ENCODE results near the gene NINL. TPM values are rescaled to one million over a fixed set of nuclear protein-coding genes. Genes with fewer than 3 reads are reported as not detected.

Gene NINL
- polyA plus RNA-seq, 1 donor (not counting 4 experiments of a cell fraction or from before 2014, with no cell fraction given), result 0.79 TPM

DNA sequence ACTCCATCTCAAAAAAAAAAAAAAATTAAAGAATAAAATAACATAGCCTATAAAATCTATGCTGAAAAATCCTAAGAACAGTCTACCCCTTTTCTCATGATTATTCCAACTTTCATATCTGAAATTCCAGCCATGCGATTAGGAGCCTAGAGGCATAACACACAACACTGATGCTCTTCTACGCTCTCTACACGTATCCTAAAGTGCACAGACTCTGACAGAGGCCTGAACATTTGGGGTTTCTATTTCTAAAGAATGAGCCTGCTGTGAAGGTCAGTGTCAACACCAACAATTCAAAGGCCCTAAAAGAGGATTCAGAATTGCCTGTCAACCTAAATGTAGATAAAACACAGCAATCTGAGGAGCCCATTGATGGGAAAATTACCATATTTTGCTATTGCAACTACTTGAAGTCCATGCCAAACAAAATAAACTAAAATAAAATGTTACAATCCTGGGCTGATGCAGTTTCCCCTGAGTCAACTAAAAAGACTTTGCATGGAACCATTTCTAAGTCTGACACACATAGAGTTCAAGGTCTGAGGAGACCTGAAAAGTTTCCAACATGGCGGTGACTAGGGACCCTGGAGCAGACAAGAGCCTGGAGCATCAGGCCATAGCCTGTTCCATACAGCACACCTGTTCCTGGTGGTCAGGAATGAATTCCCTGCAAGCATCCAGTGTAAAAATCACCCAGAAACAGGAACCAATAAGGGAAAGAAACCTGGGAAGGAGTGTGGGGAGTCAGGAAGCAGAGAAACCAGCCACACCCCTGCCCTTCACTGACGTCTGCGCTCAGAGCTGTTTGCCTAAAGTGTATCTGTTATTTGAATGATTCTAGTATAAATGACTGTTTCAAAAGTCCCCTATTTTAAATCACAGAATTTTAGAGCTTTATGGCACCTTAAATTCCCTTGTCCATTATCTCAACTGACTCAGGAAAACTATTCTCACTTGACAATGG is 11.8 kb downstream of the NINL start:
- TF ChIP-seq EZH2 (IDR thresholded peaks at IDR 0.05; ENCODE audit: low read length), result no peak
- TF ChIP-seq, protein P1, sequence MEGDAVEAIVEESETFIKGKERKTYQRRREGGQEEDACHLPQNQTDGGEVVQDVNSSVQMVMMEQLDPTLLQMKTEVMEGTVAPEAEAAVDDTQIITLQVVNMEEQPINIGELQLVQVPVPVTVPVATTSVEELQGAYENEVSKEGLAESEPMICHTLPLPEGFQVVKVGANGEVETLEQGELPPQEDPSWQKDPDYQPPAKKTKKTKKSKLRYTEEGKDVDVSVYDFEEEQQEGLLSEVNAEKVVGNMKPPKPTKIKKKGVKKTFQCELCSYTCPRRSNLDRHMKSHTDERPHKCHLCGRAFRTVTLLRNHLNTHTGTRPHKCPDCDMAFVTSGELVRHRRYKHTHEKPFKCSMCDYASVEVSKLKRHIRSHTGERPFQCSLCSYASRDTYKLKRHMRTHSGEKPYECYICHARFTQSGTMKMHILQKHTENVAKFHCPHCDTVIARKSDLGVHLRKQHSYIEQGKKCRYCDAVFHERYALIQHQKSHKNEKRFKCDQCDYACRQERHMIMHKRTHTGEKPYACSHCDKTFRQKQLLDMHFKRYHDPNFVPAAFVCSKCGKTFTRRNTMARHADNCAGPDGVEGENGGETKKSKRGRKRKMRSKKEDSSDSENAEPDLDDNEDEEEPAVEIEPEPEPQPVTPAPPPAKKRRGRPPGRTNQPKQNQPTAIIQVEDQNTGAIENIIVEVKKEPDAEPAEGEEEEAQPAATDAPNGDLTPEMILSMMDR (optimal IDR thresholded peaks at IDR 0.05 in 1 of 3, IDR thresholded peaks at IDR 0.05 in 1 of 3, conservative IDR thresholded peaks at IDR 0.05 in 1 of 3; ENCODE audit: extremely low read depth in 1 of 3, insufficient read depth in 2 of 3, low read length in 3 of 3), result no peak
- H3K9me1 ChIP-seq (ENCODE audit: control insufficient read depth, extremely low read depth, insufficient read depth, low read length), result no peaks in the 10 kb centered on the region
- no peak overlapping the region for H2AFZ ChIP-seq (ENCODE audit: control insufficient read depth, low read length)
- H3K4me3 ChIP-seq (ENCODE audit: control insufficient read depth in 2 of 3, extremely low read depth in 1 of 3, insufficient read depth in 2 of 3, low read depth in 1 of 3, low read length in 3 of 3), result no peak overlapping the region
- no peak overlapping the region for H3K27ac ChIP-seq (ENCODE audit: control insufficient read depth, insufficient read depth, low read length)
- no peaks in the 10 kb centered on the region for H3K36me3 ChIP-seq (ENCODE audit: control insufficient read depth in 2 of 2, extremely low read depth in 1 of 2, insufficient read depth in 2 of 2, low read length in 2 of 2)
- no peak overlapping the region for H3K9ac ChIP-seq (ENCODE audit: control insufficient read depth, extremely low read depth, insufficient read depth, low read length)
- no peaks in the 10 kb centered on the region for H4K20me1 ChIP-seq (ENCODE audit: control insufficient read depth, extremely low read depth, insufficient read depth, low read length)
- FAIRE-seq, result no peak
- dilution Hi-C loops (cut with MboI; ENCODE audit: extremely low pct_ligation_motif_present, low sequenced_read_pairs), result no loop called here
- H3K79me2 ChIP-seq (ENCODE audit: control insufficient read depth, insufficient read depth, low read length), result no peaks in the 10 kb centered on the region
- no peak for DNase-seq (ENCODE audit: low read depth, low spot score)
- no peaks in the 10 kb centered on the region for H3K4me1 ChIP-seq (ENCODE audit: control insufficient read depth, extremely low read depth, insufficient read depth, low read length)
- H3K4me2 ChIP-seq (ENCODE audit: control insufficient read depth, extremely low read depth, insufficient read depth, low read depth, low read length), result no peak overlapping the region
- H3K27me3 ChIP-seq (ENCODE audit: control insufficient read depth, extremely low read depth, insufficient read depth, low read length), result no peaks in the 10 kb centered on the region
- no peaks in the 10 kb centered on the region for H3K9me3 ChIP-seq (ENCODE audit: control insufficient read depth, low read depth, low read length)

DNA sequence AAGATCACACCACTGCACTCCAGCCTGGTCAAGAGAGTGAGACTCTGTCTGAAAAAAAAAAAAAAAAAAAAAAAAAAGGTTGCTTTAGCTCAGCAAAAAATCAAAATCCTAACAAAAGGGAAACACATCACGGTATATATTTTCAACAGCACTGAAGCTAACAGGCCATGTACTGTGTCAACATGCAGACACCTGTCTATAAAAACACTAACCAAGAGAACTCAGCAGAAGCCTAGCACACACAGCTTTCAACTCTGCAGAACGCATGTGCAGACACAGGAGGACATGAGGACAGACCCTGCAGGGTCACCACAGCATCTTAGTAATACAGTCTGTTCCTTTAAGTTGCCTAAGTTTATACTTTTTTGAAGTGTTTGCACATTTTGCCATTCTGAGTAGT is 13.5 kb downstream of the NINL start:
- no peak overlapping the region for H3K27ac ChIP-seq (ENCODE audit: control insufficient read depth, insufficient read depth, low read length)
- H3K9ac ChIP-seq (ENCODE audit: control insufficient read depth, extremely low read depth, insufficient read depth, low read length), result no peak overlapping the region
- H2AFZ ChIP-seq (ENCODE audit: control insufficient read depth, low read length), result no peak overlapping the region
- no peaks in the 10 kb centered on the region for H3K4me1 ChIP-seq (ENCODE audit: control insufficient read depth, extremely low read depth, insufficient read depth, low read length)
- DNase-seq (ENCODE audit: low read depth, low spot score) (no peak), FAIRE-seq (no peak)
- no peaks in the 10 kb centered on the region for H3K27me3 ChIP-seq (ENCODE audit: control insufficient read depth, extremely low read depth, insufficient read depth, low read length)
- no peaks in the 10 kb centered on the region for H3K9me3 ChIP-seq (ENCODE audit: control insufficient read depth, low read depth, low read length)
- no peak overlapping the region for H3K4me2 ChIP-seq (ENCODE audit: control insufficient read depth, extremely low read depth, insufficient read depth, low read depth, low read length)
- no peaks in the 10 kb centered on the region for H3K79me2 ChIP-seq (ENCODE audit: control insufficient read depth, insufficient read depth, low read length)
- H4K20me1 ChIP-seq (ENCODE audit: control insufficient read depth, extremely low read depth, insufficient read depth, low read length), result no peaks in the 10 kb centered on the region
- H3K9me1 ChIP-seq (ENCODE audit: control insufficient read depth, extremely low read depth, insufficient read depth, low read length), result no peaks in the 10 kb centered on the region
- dilution Hi-C loops (cut with MboI; ENCODE audit: extremely low pct_ligation_motif_present, low sequenced_read_pairs), result no loop called here
- TF ChIP-seq, protein P1 (optimal IDR thresholded peaks at IDR 0.05 in 1 of 3, IDR thresholded peaks at IDR 0.05 in 1 of 3, conservative IDR thresholded peaks at IDR 0.05 in 1 of 3; ENCODE audit: extremely low read depth in 1 of 3, insufficient read depth in 2 of 3, low read length in 3 of 3), result no peak
- TF ChIP-seq EZH2 (IDR thresholded peaks at IDR 0.05; ENCODE audit: low read length), result no peak
- H3K4me3 ChIP-seq (ENCODE audit: control insufficient read depth in 2 of 3, extremely low read depth in 1 of 3, insufficient read depth in 2 of 3, low read depth in 1 of 3, low read length in 3 of 3), result no peak overlapping the region
- no peaks in the 10 kb centered on the region for H3K36me3 ChIP-seq (ENCODE audit: control insufficient read depth in 2 of 2, extremely low read depth in 1 of 2, insufficient read depth in 2 of 2, low read length in 2 of 2)
